Smooth muscle cell of the brain vasculature (primary cell): Measurements from ENCODE around the gene BNIP3.

ENCODE experiments used
- DNase-seq: peaks from one replicate; pipeline ENCODE4 v3.0.0-alpha.2; 2012; ENCODE audit warnings: low read depth, low spot score

Gene BNIP3

DNA sequence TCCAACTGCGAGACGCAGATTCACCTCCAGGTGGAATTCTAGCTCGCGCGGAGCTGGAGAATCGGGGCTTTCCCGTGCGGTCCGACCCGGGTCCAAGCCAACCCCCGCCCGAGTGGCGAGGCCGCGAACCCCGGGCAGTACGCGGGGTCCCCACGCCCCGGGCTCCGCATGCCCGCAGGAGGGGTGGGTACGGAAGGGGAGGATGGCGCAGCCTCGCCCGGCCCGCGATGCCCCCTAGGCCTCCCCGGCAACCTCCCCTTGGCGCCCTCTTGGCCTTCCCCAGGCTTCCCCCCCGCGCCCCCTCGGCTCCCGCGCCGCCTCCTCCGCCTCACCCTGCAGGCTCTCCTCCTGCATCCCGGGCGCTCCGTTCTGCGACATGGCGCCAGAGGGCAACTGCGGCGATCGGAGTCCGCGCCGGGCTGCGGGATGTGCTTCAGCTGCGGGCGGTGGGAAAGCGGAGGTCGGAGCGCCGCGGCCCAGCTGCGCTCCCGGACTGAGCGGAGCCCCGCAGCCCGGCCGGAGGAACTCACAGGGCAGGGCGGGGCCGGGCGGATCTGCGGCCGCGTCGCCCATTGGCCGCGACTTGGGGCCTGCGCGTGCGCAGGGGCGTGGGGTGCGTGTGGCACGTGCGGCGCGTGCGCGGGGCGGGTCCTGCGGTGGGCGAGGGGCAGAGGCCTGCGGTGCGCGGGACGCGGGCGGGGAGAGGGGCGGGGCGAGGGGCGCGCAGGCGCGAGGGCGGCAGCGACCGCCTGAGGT, at the start of gene BNIP3:
Gene BNIP3, minus strand, starts transcription at position 495 of the 756 bp plus-strand sequence. Its CDS starts 117 bp downstream, at position 378.
- DNase-seq = peak; percentile 86

GRCh38 chr10:132030898-132031463, 49.3 kb upstream of the BNIP3 start:
- no peak for DNase-seq

GRCh38 chr10:132028706-132029105, 47.0 kb upstream of the BNIP3 start:
- DNase-seq = no peak

DNA sequence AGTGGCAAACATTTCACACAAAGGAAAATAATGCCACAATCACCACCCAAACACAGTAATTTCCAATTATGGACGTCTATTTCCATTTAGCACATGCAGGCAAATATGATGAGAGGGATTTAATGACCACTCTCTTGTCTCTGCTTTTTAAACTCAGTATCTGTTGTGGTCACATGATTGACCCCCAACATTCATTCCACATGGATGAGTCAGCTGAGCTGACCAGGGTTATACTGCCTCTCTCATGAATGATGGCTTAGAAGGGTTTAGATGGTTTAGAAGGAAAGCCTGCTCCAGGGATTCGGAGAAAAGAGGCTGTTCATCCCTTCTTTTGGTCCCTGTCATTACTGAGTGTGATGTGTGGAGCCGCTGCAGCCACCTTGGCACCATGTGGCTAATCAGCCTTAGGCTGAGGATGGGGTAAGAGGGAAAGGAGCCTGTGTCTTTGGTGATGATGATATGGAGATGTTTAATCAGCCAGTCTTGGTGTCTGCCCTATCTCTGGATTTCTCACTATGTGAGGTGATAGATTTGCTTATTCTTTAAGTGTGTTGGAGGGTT, 45.8 kb upstream of the BNIP3 start:
- no peak for DNase-seq

GRCh38 chr10:132023092-132023811, 41.5 kb upstream of the BNIP3 start:
- peak; percentile 39 for DNase-seq

GRCh38 chr10:132022241-132022640, 40.5 kb upstream of the BNIP3 start:
- no peak for DNase-seq

- DNase-seq = no peak
Measured at GRCh38 chr10:132021504-132022143, 39.9 kb upstream of the BNIP3 start.

GRCh38 chr10:132021046-132021445, 39.3 kb upstream of the BNIP3 start:
- no peak for DNase-seq

DNA sequence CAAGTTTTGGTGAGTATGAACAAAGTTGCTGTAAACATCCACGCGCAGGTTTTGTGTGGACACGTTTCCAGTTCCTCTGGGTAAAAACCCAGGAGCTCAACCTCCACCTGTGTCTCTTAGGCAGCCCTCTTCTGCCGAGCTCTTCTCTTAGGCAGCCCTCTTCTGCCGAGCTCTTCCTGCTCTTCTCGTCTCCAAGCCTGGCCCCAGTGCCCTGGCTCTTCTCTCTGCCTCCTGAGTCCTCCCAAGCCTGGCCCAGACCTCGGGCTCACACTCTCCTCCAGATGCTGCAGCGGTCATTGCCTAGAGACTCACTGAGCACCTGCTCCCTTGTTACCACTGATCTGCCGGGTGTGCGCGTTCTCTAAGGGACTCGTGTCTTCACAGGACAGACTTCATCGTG, 38.7 kb upstream of the BNIP3 start:
- no peak for DNase-seq

DNA sequence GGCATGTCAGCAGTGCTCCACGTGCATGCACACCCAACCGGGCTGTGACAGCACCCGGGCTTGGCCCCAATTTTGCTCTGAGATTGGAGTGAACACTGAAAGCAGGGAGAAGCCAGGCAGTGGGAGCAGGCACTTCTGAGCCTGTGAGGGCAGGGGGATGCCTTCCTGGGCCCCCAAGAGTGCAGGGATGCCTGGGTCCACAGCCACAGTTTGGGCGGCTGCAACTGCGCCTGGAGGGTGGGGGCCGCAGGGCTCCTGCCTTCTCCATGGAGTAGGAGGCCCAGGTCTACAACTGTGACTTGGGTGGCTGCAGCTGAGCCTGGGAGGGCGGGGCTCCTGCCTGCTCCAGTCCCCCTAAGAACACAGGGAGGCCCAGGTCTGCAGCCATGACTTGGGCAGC, 37.6 kb upstream of the BNIP3 start:
- no peak for DNase-seq

GRCh38 chr10:132018446-132018845, 36.7 kb upstream of the BNIP3 start:
- DNase-seq = no peak

DNA sequence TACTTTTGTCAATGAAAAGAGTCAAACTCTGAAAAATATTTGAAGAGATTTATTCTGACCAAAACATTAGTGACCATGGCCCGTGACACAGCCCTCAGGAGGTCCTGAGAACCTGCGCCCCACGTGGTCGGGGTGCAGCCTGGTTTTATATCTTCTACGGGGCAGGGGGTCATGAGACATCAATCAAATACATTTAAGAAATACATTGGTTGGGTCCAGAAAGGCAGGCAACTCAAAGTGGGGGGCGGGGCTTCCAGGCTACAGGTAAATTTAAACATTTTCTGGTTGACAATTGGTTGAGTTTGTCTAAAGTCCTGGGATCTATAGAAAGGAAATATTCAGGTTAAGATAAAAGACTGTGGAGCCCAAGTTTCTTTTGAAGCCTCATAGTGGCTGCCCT, 34.8 kb upstream of the BNIP3 start:
- no peak for DNase-seq

GRCh38 chr10:132011445-132011844, 29.7 kb upstream of the BNIP3 start:
- no peak for DNase-seq

GRCh38 chr10:132011024-132011423, 29.3 kb upstream of the BNIP3 start:
- no peak for DNase-seq

DNA sequence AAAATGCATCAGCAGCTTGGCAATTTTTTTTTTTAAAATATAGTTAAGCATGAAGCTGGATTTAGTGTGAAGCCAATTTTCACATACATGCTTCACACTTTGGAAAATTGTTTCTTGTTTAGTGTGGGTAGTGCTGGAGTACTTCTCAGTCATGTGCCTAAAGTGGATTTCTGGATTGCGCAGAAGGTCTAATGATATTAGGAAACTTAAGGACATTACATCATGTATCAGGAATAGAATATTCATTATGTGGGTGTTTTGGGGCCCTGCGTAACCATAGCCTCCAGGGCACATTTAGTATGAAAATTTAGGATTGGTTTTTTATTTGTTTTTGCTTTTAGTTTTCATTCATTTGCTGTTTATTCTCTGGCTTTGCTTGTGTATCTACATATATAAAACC, 28.8 kb upstream of the BNIP3 start:
- no peak for DNase-seq

- DNase-seq = no peak
Measured at GRCh38 chr10:132009575-132009974, 27.9 kb upstream of the BNIP3 start.

- no peak for DNase-seq
Measured at GRCh38 chr10:132007681-132008080, 26.0 kb upstream of the BNIP3 start.

GRCh38 chr10:132006966-132007365, 25.2 kb upstream of the BNIP3 start:
- DNase-seq = no peak

DNA sequence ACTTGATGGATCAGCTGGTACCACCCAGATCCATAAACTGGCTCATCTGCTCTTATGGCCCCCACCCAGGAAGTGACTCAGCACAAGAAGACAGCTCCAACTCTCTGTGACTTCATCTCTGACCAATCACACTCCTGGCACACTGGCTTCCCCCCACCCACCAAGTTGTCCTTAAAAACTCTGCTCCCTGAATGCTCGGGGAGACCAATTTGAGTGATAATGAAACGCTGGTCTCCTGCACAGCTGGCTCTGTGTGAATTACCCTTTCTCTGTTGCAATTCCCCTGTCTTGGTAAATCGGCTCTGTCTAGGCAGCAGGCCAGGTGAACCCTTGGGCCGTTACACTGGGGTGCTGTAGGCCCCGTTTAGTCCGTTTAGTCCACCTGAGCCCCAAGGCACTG, 23.4 kb upstream of the BNIP3 start:
- DNase-seq = no peak

GRCh38 chr10:132004052-132004451, 22.3 kb upstream of the BNIP3 start:
- DNase-seq = no peak

- DNase-seq = no peak
Measured at GRCh38 chr10:132003282-132003924, 21.7 kb upstream of the BNIP3 start.

DNA sequence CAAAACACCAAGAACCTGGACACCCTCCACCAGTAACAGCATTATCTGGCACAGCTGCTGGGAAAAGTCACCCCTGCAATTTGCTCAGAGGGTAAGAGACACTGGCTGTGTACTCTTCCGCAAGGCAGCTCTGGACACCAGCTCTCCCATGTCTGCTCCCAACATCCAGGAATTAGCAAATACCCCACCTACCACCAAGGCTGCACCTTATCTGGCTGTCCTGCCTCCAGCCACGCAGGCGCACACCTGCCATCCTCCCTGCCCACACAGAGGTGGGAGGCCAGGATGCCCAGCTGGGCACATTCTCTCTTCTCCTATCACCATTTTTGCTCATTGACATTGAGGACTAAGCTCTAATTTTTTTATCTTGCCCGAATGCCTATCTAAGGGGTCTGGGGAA, 20.3 kb upstream of the BNIP3 start:
- DNase-seq = no peak
